HepG2 (cell line): ENCODE results near the gene RAX. TPM values are rescaled to one million over a fixed set of nuclear protein-coding genes. Genes with fewer than 3 reads are reported as not detected.

Source experiments
- ATAC-seq: fragments of 200-7000 bp; cut with Tn5 transposase; 3 replicates; pipeline ENCODE4 v1.9.1; 2020; ENCODE audit warnings: mild to moderate bottlenecking, moderate library complexity
- BruUV-seq: library from RNA; stranded (reverse); fragments of 400-500 nt; replicated peaks from 2 replicates; lab custom pipeline; 2021; lab: Mats Ljungman, UMichigan
- CTCF ChIA-PET: fragments of 300-600 bp; formaldehyde crosslinking; extraction: SDS; loops from one replicate; lab custom pipeline; 2021; ENCODE audit warnings: low total read pairs, inconsistent platforms, low intra/inter-chr PET ratio; lab: Yijun Ruan, JAX
- POLR2A ChIA-PET: fragments of 350-600 bp; sonication (Branson Sonifier 250); formaldehyde crosslinking; loops from one replicate; lab custom pipeline; 2020; ENCODE audit warnings: antibody characterized with exemption, inconsistent platforms; lab: Yijun Ruan, JAX
- DNase-seq: peaks from one replicate; pipeline ENCODE4 v3.0.0-alpha.2; 2015; ENCODE audit warnings: low spot score
- FAIRE-seq: peaks from 3 replicates; lab custom pipeline; 2011; peaks lifted over from hg19 to GRCh38; lab: Jason Lieb, UNC
- H2AFZ ChIP-seq: one replicate; pipeline ENCODE4 v1.6.1; 2011; ENCODE audit warnings: low read length, inconsistent platforms
- H3K27ac ChIP-seq: fragments of 300-600 bp; 3 replicates; pipeline ENCODE4 v1.8.0; 2011; ENCODE audit warnings: mixed run types, mild to moderate bottlenecking, mixed read lengths, low read length, inconsistent platforms; ENCODE audit not compliant: insufficient read depth; ENCODE audit errors: extremely low read length
- H3K27me3 ChIP-seq, 2 experiments: fragments of 200-600 bp in 1 of 2; 2 replicates in 1 of 2; 3 replicates in 1 of 2; pipeline versions ENCODE4 v1.6.0 to v1.8.0; 2011; ENCODE audit warnings: low read length in 2 of 2, mild to moderate bottlenecking in 2 of 2, moderate library complexity in 2 of 2, inconsistent platforms in 1 of 2; ENCODE audit not compliant: insufficient read depth in 2 of 2, control insufficient read depth in 1 of 2
- H3K36me3 ChIP-seq, 2 experiments: fragments of 200-600 bp in 1 of 2; replicated peaks in 1 of 2; 2 replicates in 1 of 2; 3 replicates in 1 of 2; pipeline versions ENCODE4 v1.5.1 to v1.8.0; 2011; ENCODE audit warnings: low read length in 2 of 2, inconsistent platforms in 1 of 2; ENCODE audit not compliant: insufficient read depth in 2 of 2, control insufficient read depth in 1 of 2
- H3K4me1 ChIP-seq: 2 replicates; pipeline ENCODE4 v1.5.1; 2012; ENCODE audit warnings: low read length, inconsistent platforms; ENCODE audit not compliant: insufficient read depth
- H3K4me2 ChIP-seq: 2 replicates; pipeline ENCODE4 v1.6.0; 2011; ENCODE audit warnings: low read depth, low read length, inconsistent platforms
- H3K4me3 ChIP-seq, 3 experiments: fragments of 200-600 bp in 1 of 3; sonication (generic), shearing (Covaris generic) in 1 of 3; replicated peaks in 1 of 3; 2 replicates each; pipeline ENCODE4 v1.5.1; 2011 to 2016; ENCODE audit warnings: low read length in 3 of 3, inconsistent platforms in 2 of 3, low read depth in 2 of 3, mild to moderate bottlenecking in 2 of 3, control low read depth in 1 of 3, mixed read lengths in 1 of 3; ENCODE audit not compliant: insufficient read depth in 1 of 3
- H3K79me2 ChIP-seq: one replicate; pipeline ENCODE4 v1.6.1; 2011; ENCODE audit warnings: low read length, inconsistent platforms; ENCODE audit not compliant: insufficient read depth
- H3K9ac ChIP-seq: 2 replicates; pipeline ENCODE4 v1.6.0; 2011; ENCODE audit warnings: mild to moderate bottlenecking, low read depth, low read length, inconsistent platforms; ENCODE audit not compliant: insufficient read depth
- H3K9me3 ChIP-seq: 2 replicates; pipeline ENCODE4 v1.5.1; 2012; ENCODE audit warnings: mild to moderate bottlenecking, low read length
- H4K20me1 ChIP-seq: 2 replicates; pipeline ENCODE4 v1.6.0; 2011; ENCODE audit warnings: inconsistent platforms, mild to moderate bottlenecking, low read length, moderate library complexity; ENCODE audit not compliant: insufficient read depth
- CEBPB ChIP-seq: IDR thresholded peaks from 2 replicates; pipeline ENCODE4 v1.6.1; 2011; ENCODE audit warnings: low read depth, low read length, improper control_type of control experiment, borderline replicate concordance
- CHCHD3 ChIP-seq: sonication (generic); formaldehyde crosslinking; IDR thresholded peaks from 2 replicates; pipeline ENCODE4 v1.8.0; 2022; ENCODE audit warnings: mild to moderate bottlenecking, missing genetic modification reagents, moderate library complexity
- IRF1 ChIP-seq: sonication (generic); formaldehyde crosslinking; IDR thresholded peaks from 2 replicates; pipeline ENCODE4 v1.4.0; 2020; ENCODE audit warnings: low read depth, mild to moderate bottlenecking, missing genetic modification reagents
- MTA1 ChIP-seq: sonication (generic); formaldehyde crosslinking; IDR thresholded peaks from 2 replicates; pipeline ENCODE4 v1.4.0; 2020; ENCODE audit warnings: missing genetic modification reagents, mild to moderate bottlenecking, borderline replicate concordance
- NBN ChIP-seq: fragments of 450-650 bp; conservative IDR thresholded peaks from 2 replicates; pipeline ENCODE4 v1.6.1; 2017
- SALL1 ChIP-seq: sonication (generic); formaldehyde crosslinking; IDR thresholded peaks from 2 replicates; pipeline ENCODE4 v1.8.0; 2022; ENCODE audit warnings: mild to moderate bottlenecking, missing genetic modification reagents
- TSC22D2 ChIP-seq: sonication (generic); formaldehyde crosslinking; IDR thresholded peaks from 2 replicates; pipeline ENCODE4 v1.5.1; 2020; ENCODE audit warnings: missing genetic modification reagents, mild to moderate bottlenecking, borderline replicate concordance
- ZNF274 ChIP-seq: sonication (generic); formaldehyde crosslinking; IDR thresholded peaks from 2 replicates; pipeline ENCODE4 v1.5.1; 2020; ENCODE audit warnings: mild to moderate bottlenecking, missing genetic modification reagents
- ZNF510 ChIP-seq: sonication (generic); formaldehyde crosslinking; IDR thresholded peaks from 2 replicates; pipeline ENCODE4 v1.4.0; 2020; ENCODE audit warnings: low read depth, mild to moderate bottlenecking, missing genetic modification reagents
- WGBS: methylation state at CpG from one replicate; pipeline ENCODE4 v1.1.6; 2017; ENCODE audit warnings: low lambda C conversion rate; 5-methylcytosine and 5-hydroxymethylcytosine counted together
- in situ Hi-C: cut with HindIII; loops from 2 replicates; pipeline ENCODE4 v1.10.0; 2017; ENCODE audit warnings: low pct_unique_long_range_greater_than_20kb; ENCODE audit not compliant: extremely low pct_ligation_motif_present
- intact Hi-C: fragments of 100-400 bp; cut with micrococcal nuclease; formaldehyde crosslinking; loops from one replicate; pipeline ENCODE4 v1.10.0; 2022; ENCODE audit not compliant: unreplicated experiment
- polyA plus RNA-seq, 8 experiments: library from polyadenylated mRNA; depleted of rRNA in 3 of 8; stranded (reverse) in 7 of 8; unstranded in 1 of 8; fragments of >200 nt; fragmentation: Illumina TruSeq in 4 of 8; extraction: Trizol in 4 of 8; gene quantifications; 2 replicates each; pipeline versions ENCODE4 v1.2.1 to v1.2.3, GENCODE V29; 2011 to 2016; ENCODE audit warnings: low read depth in 4 of 8, missing spikeins in 1 of 8, mixed read lengths in 1 of 8; ENCODE audit not compliant: insufficient read depth in 1 of 8
- total RNA-seq, 5 experiments: library from RNA; depleted of rRNA; stranded (reverse); fragments of >200 nt; fragmentation: Illumina TruSeq; extraction: Trizol; gene quantifications; 2 replicates each; pipeline ENCODE4 v1.2.3, GENCODE V29; 2016; ENCODE audit warnings: low read depth in 1 of 5
- TF ChIP-seq, protein P1 (sequence below): sonication (generic); formaldehyde crosslinking; IDR thresholded peaks from 2 replicates; pipeline ENCODE4 v1.5.0; 2020; ENCODE audit warnings: mild to moderate bottlenecking, missing genetic modification reagents, borderline replicate concordance
- TF ChIP-seq, protein P2 (sequence below): IDR thresholded peaks from 2 replicates; pipeline ENCODE4 v1.6.1; 2018; ENCODE audit warnings: missing genetic modification reagents
- TF ChIP-seq, protein P3 (sequence below): sonication (generic); formaldehyde crosslinking; IDR thresholded peaks from 2 replicates; pipeline ENCODE4 v1.4.0; 2020; ENCODE audit warnings: mild to moderate bottlenecking, missing genetic modification reagents

The RAX gene
- total and polyA plus RNA-seq, 2 of the 13 experiments (the other 11 are each of a cell fraction or from before 2014, with no cell fraction given) = not detected

DNA sequence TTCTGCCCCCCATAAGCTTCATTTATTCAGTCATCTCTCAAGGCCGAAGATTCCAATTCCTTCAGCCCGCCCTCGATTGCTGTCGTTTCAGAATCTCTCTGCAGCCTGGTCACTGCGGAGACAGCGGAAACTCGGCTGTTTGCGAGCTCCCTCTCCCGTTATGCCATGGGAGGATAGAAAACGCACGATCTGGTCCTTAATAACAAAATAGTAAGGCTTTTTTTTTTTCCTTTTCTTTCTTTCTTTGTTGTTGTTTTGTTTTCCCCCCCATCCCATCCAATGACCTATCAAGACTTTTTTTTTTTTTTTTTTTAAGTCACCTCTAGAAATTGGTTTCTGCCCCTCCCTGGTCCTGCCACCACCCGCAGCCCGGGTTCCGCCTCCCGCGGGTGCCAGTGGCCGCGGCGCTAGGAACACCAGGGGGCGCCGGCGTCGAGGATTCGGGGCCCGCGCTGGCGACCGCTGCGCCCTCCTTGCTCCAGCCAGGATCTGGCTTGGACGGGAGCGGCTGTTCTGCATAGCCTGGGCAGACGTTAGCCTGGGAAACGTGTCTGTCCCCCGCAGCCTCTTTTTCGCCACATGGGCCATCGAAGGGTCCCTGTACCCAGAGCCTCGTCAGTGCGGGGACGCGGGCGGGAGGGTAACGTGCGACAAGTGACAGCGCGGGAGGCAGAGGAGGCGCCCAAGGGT, 35.1 kb upstream of the RAX start (continued):
- TF ChIP-seq, protein P1, sequence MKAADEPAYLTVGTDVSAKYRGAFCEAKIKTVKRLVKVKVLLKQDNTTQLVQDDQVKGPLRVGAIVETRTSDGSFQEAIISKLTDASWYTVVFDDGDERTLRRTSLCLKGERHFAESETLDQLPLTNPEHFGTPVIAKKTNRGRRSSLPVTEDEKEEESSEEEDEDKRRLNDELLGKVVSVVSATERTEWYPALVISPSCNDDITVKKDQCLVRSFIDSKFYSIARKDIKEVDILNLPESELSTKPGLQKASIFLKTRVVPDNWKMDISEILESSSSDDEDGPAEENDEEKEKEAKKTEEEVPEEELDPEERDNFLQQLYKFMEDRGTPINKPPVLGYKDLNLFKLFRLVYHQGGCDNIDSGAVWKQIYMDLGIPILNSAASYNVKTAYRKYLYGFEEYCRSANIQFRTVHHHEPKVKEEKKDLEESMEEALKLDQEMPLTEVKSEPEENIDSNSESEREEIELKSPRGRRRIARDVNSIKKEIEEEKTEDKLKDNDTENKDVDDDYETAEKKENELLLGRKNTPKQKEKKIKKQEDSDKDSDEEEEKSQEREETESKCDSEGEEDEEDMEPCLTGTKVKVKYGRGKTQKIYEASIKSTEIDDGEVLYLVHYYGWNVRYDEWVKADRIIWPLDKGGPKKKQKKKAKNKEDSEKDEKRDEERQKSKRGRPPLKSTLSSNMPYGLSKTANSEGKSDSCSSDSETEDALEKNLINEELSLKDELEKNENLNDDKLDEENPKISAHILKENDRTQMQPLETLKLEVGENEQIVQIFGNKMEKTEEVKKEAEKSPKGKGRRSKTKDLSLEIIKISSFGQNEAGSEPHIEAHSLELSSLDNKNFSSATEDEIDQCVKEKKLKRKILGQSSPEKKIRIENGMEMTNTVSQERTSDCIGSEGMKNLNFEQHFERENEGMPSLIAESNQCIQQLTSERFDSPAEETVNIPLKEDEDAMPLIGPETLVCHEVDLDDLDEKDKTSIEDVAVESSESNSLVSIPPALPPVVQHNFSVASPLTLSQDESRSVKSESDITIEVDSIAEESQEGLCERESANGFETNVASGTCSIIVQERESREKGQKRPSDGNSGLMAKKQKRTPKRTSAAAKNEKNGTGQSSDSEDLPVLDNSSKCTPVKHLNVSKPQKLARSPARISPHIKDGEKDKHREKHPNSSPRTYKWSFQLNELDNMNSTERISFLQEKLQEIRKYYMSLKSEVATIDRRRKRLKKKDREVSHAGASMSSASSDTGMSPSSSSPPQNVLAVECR (CRISPR knock-in tag) = peak; percentile 24; the same call in 1 of the 2 replicates
- no peak for TF ChIP-seq ZNF274
- TF ChIP-seq, all 625 proteins: peak for 45

DNA sequence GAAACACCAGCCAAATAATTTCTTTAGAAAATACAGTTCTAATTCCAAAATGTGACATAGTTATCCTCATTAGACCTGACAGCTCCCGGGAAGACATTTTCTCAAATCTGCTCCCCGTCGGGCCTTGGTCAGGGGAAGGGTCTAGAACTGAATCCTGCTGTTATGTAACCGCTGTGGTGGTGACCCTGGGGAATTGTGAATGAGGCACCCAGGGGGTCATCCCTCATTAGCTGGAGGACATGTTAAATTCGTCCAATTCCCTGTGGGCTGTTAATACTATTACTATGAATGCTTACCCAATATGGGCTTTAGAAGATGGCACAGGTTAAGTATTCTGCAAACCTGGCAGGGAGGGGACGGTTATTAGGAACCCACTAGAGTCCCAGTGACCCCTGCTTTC, 33.4 kb upstream of the RAX start:
- POLR2A ChIA-PET = no interaction called here
- H2AFZ ChIP-seq = no peak overlapping the region
- in situ Hi-C loops (loop anchor here (5.0 kb wide), 1 partner anchor 96 kb away; no protein-coding TSS in a partner anchor), intact Hi-C loops (loop anchor here (5.0 kb wide), 1 partner anchor 224 kb away; no protein-coding TSS in a partner anchor)
- 0 out of 2 replicates have a peak, but pooled peaks cover 3% of the 10 kb centered on the region for H4K20me1 ChIP-seq
- no peak overlapping the region for H3K9ac ChIP-seq
- peaks cover 3 to 55% of the 10 kb centered on the region in 2 experiments; a peak in 4 of 5 replicates for H3K27me3 ChIP-seq
- DNase-seq (no peak), ATAC-seq (no peak), FAIRE-seq (no peak)
- H3K4me3 ChIP-seq = no peak overlapping the region
- H3K27ac ChIP-seq = no peak overlapping the region
- H3K9me3 ChIP-seq = no peaks in the 10 kb centered on the region
- H3K4me2 ChIP-seq = no peak overlapping the region
- no peaks in the 10 kb centered on the region for H3K79me2 ChIP-seq
- CTCF ChIA-PET = no interaction called here
- H3K36me3 ChIP-seq = no peaks in the 10 kb centered on the region
- BruUV-seq = no TSS peak
- 0 out of 2 replicates have a peak, but pooled peaks cover 4% of the 10 kb centered on the region for H3K4me1 ChIP-seq
- WGBS = 21% methylated on average over 5 of the region's 6 CpGs
- TF ChIP-seq MTA1 (CRISPR knock-in tag) = no peak
- TF ChIP-seq, protein P2, sequence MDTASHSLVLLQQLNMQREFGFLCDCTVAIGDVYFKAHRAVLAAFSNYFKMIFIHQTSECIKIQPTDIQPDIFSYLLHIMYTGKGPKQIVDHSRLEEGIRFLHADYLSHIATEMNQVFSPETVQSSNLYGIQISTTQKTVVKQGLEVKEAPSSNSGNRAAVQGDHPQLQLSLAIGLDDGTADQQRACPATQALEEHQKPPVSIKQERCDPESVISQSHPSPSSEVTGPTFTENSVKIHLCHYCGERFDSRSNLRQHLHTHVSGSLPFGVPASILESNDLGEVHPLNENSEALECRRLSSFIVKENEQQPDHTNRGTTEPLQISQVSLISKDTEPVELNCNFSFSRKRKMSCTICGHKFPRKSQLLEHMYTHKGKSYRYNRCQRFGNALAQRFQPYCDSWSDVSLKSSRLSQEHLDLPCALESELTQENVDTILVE (CRISPR knock-in tag) = no peak
- no peak for TF ChIP-seq SALL1 (CRISPR knock-in tag)
- TF ChIP-seq, protein P3, sequence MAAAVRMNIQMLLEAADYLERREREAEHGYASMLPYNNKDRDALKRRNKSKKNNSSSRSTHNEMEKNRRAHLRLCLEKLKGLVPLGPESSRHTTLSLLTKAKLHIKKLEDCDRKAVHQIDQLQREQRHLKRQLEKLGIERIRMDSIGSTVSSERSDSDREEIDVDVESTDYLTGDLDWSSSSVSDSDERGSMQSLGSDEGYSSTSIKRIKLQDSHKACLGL (CRISPR knock-in tag) = no peak
- TF ChIP-seq CHCHD3 (CRISPR knock-in tag) = no peak
- TF ChIP-seq NBN = no peak
- no peak for TF ChIP-seq TSC22D2
- no peak for TF ChIP-seq ZNF510
- no peak for TF ChIP-seq CEBPB
- TF ChIP-seq IRF1 (CRISPR knock-in tag) = no peak
